Spleen (tissue), 7 donors: ENCODE results near the gene MRPL37.

ENCODE experiments used
- POLR2AphosphoS5 ChIP-seq, 3 donors: sonication (generic); formaldehyde crosslinking; IDR thresholded peaks; one replicate each; pipeline ENCODE4 v1.5.1; 2017; ENCODE audit warnings: antibody characterized with exemption in 3 of 3
- TF ChIP-seq, protein P1 (sequence below), 11 experiments: fragments of 200-600 bp in 7 of 11; fragments of 450-650 bp in 4 of 11; sonication (generic) in 4 of 11; IDR thresholded peaks in 8 of 11; conservative IDR thresholded peaks in 3 of 11; 1 replicate in 7 of 11; 2 replicates in 4 of 11; pipeline versions ENCODE4 v1.4.0 to v1.8.0; 2016 to 2021; ENCODE audit warnings: antibody characterized with exemption in 11 of 11, inconsistent platforms in 4 of 11, mild to moderate bottlenecking in 1 of 11
- donor health status: DM: no; HTN: no; CAD: no; lungs with moderate emphysema.
- donor health status: DM: no; HTN: no; CAD: no.
- donor health status: DM: no; HTN: no; CAD: no.

DNA sequence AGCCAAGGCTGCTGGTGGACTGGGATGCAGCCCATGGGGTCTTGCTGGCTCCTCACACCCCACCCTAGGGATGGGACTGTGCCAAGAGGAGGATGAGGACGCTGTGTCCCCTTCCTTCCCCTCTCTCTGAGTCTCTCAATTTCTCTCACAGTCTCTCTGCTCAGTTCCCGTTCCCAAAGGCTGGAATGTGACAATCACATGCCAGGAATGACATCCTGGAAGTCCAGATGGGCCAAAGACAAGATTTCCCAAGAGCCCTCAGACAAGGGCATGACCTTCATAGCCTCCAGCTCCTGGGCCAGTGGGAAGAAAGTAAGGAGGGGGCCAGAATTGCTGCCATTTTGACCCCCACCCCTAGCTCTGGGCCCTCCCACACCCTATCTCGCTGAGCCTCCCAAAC is 39.6 kb upstream of the MRPL37 start:
- TF ChIP-seq, protein P1, sequence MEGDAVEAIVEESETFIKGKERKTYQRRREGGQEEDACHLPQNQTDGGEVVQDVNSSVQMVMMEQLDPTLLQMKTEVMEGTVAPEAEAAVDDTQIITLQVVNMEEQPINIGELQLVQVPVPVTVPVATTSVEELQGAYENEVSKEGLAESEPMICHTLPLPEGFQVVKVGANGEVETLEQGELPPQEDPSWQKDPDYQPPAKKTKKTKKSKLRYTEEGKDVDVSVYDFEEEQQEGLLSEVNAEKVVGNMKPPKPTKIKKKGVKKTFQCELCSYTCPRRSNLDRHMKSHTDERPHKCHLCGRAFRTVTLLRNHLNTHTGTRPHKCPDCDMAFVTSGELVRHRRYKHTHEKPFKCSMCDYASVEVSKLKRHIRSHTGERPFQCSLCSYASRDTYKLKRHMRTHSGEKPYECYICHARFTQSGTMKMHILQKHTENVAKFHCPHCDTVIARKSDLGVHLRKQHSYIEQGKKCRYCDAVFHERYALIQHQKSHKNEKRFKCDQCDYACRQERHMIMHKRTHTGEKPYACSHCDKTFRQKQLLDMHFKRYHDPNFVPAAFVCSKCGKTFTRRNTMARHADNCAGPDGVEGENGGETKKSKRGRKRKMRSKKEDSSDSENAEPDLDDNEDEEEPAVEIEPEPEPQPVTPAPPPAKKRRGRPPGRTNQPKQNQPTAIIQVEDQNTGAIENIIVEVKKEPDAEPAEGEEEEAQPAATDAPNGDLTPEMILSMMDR (IDR thresholded peaks at IDR 0.05 in 8 of 11, conservative IDR thresholded peaks at IDR 0.05 in 3 of 11) = no peak
- no peak for TF ChIP-seq POLR2AphosphoS5 (IDR thresholded peaks at IDR 0.05)
